GM21576 (cell line): ENCODE results near the gene MTREX.

ENCODE experiments used
- ATAC-seq: cut with Tn5 transposase; IDR thresholded peaks from one replicate; pipeline ENCODE4 v1.9.1; 2021; ENCODE audit warnings: mild to moderate bottlenecking, moderate library complexity; ENCODE audit not compliant: unreplicated experiment

Gene MTREX

GRCh38 chr5:55372130-55372925, 64.5 kb downstream of the MTREX start:
- no peak for ATAC-seq

GRCh38 chr5:55377810-55378209, 70.0 kb downstream of the MTREX start:
- ATAC-seq, result no peak

DNA sequence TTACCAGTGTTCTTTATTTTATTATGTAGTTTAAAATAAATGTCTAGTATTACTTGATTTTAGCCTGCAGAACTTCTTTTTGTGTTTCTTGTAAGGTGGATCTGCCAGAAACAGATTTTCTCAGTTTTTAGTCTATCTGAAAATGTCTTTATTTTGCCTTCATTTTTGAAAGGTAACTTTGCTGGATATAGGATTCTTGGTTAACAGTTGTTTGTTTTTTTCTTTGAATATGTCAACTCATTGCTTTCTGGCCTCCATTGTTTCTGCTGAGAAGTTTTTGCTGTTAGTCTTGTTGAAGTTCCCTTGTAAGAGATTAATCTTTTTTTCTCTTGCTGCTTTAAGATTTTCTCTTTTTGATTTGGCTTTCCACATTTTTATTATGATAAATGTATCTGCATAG, 75.5 kb downstream of the MTREX start:
- ATAC-seq, result no peak

DNA sequence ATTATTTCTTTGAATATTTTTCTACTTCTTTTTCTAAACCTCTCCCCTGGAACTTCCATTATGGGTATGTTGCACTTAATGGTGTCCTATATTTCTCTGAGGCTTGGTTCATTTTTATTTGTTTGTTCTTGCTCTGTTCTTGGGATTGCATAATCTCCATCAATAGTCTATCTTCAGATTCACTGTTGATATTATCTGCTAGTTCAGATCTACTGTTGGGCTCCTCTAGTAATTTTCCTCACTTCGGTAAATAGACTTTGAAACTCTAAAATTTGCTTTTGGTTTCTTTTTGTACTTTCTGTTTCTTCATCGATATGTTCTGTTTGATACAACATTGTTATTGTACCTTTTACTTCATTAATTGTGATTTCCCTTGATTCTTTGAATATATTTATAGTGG, 76.3 kb downstream of the MTREX start:
- ATAC-seq, result no peak

- ATAC-seq, result no peak
These were observed 77.4 kb downstream of the MTREX start for GRCh38 chr5:55385227-55385626.

- ATAC-seq, result no peak
These were observed 78.1 kb downstream of the MTREX start for GRCh38 chr5:55385846-55386245.

DNA sequence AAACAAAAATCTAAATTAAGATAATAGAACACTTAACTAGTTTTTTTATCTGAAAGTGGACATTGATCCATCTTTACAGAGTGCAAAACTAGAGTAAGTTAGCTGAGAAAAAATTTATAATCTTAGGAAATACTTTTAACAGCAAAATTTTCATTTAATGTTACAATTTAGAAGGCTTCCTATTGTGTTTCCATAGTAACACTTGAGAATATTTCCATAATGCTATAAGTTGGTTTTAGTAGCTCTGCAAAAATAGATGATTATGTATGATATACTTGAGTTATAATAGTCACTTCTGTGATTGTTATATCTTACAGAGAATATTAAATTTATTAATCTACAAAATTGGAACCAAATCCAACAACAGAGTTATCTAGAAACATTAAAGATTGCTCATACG, 78.6 kb downstream of the MTREX start:
- ATAC-seq, result no peak

DNA sequence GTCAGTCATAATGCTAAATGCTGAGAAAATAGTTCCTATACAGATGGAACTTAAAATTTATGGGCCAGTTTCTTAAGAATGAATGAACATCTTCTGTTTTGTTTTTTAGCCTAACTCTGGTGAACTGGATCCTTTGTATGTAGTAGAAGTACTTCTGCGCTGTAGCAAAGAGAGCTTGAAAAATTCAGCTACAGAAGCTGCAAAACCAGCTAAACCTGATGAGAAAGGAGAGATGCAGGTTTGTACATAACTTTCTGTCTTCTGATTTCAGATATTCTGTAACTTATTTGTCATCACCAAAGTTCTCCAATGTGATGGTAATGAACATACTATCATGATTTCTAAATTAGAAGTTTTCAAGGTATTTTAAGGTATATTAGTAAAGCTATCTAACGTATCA, 80.1 kb downstream of the MTREX start:
- no peak for ATAC-seq

DNA sequence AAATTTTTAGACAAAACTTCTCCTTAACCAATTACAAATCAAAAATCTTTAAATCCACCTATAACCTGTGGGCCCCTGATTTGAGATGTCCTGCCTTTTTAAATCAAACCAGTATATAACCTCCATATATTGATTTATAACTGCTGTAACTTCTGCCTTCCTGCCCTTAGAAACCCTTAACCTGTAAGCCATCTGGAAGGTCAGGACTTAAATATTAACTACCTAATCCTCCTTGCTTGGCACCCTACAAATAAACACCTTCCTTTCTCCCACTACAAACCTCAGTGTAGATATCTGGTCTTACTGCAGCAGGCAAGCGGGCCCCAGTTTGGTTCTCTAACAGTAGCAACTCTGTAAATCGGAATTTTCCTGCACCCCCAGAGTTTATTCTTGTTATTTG, 83.9 kb downstream of the MTREX start:
- ATAC-seq, result no peak

DNA sequence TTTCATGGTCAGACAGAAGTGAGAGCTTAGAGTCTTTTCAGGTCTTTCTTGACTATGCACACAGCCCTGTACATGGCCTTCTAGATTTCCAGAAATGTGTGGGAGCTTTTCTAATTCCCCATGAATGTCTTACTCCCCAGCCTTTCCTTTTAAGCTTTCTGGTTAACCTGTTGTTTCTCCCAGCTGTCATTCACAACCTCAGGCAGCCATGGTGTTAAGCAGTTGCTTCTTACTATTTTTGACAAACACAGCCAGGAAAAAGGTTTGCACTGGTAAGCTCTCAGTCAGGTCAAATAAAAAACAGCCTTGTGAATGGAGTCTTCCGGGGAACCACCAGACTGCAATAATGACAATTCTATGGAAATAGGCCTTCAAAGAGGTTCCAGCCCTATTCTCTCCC, 84.9 kb downstream of the MTREX start:
- ATAC-seq, result no peak

DNA sequence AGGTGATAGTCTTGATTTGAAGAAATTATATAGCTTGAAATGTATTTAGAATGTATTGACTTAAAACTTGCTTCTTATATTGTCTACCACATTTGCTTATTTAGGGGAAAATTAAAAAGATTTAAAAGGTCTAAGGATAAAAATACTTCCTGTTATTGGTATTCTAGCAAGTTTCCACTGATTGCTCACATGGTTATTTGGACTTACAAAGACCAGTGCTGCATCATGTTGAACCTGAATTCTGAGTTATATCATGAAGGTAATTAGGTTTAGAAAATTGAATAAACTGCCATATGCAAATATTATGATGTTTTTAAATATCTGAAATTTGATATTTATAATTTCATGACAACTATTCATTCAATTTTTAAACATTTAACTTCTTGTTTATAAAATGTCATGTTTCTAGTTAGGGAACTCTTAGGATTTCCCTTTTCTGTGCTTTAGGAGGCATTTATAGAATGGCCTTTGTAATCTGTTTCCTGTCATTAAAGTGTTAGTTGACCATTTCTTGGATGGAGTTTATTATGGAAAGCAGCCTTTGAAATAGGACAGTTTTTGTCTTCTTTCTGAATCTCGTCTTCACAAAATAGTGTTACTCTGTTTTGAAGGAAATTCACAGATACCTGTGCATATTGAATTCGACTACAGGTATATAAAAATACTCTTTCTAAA, 85.8 kb downstream of the MTREX start:
- ATAC-seq, result no peak

- ATAC-seq, result no peak
These were observed 94.4 kb downstream of the MTREX start for GRCh38 chr5:55402199-55402598.

DNA sequence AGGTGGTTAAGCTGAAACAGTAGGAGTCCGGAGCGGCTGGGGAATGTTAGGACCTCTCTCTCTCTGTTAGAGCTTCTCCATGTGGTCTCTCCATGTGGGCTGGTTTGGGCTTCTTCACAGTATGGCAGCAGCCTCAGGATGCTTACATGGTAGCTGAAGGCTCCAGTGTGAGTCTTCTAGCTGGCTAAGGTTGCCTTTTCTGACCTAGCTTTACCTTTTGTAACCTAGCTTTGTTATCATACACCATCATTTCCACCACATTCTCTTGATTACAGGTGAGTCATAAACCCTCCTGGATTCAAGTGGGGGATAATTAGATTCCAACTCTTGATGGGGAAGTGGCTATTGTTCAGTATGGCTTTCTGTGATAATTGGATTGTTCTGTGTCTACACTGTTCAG, 98.5 kb downstream of the MTREX start:
- no peak for ATAC-seq

DNA sequence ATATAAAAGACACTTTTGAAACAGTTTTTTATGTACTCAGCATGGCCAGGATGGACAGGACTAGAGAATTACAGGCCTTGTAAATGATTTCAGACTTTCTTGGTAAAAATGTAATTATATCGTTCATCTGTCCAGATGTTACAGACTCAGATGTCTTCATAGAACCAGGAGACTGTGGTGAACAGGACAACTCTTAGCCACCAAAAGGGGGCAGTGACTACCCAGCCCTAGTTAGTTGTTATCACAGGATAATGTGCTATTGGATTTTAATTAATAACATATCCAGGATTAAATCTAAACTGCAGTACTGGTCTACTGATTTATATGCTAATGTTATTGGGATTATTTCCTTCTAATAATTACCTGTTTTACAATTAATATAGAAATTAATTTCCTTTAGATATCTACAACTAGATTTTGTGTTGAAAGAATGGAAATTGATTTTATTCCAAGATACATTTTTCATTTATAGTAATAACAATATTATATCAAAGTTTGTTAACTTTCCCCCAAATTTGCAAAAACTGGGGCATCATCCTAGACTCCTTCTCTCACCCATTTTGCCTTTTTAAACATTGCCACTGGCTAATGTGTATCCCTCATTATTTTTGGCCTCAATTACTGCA, 99.4 kb downstream of the MTREX start:
- no peak for ATAC-seq

DNA sequence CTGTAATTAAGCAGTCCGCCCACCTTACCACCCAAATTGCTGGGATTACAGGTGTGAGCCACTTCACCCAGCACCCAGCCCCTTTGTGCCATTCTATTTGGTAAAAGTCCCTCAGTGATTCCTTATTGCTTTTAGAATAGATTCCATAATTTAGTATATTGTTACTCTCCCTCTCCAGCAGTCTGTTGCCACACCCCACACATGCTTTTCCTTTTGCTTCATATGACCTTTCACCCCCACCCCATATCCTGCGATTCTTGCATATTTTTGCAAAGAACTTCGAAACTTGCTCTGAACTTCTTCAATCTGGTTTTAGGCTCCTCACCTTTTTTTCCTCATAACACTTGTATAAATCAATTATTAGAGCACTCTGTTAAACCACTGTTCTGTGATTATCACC, 100.2 kb downstream of the MTREX start:
- ATAC-seq, result no peak

- ATAC-seq, result no peak
These were observed 102.0 kb downstream of the MTREX start for GRCh38 chr5:55409775-55410174.

DNA sequence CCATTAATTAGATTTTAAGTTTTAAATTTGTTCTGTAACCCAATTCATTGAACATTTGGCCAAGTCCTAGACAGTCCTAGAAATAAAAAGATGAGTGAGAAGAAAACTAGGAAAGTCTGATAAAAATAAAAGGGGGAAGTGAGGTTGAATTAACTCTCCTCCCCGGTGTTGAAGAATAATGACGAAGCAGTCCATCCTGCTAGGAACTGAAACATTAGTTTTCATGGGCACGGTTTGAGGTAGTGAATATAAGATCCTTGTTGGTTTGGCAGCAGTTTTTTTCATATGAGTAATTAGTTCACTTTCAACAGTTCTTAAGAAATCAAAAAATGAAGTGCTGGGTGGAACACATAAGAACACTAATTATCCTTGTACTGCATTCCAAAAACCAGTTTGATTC, 103.1 kb downstream of the MTREX start:
- ATAC-seq, result no peak

DNA sequence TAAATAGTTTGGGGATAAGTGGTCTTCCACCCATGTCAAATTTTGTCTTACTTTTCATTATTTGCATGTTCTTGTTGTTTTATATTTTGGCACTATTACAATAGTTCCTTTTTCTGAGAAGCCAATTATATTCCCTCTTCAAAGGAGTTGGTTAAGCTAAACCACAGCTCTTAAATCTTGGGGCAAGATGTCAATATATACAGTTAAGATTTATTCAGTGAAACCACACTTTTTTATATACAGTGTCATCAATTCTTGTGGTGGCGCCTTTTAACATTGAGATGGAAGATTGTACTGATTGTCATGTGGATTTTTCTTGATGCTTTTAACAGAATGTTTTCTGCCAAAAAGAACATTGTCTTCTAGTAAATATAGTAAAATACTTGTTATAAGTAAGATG, 104.1 kb downstream of the MTREX start:
- no peak for ATAC-seq

DNA sequence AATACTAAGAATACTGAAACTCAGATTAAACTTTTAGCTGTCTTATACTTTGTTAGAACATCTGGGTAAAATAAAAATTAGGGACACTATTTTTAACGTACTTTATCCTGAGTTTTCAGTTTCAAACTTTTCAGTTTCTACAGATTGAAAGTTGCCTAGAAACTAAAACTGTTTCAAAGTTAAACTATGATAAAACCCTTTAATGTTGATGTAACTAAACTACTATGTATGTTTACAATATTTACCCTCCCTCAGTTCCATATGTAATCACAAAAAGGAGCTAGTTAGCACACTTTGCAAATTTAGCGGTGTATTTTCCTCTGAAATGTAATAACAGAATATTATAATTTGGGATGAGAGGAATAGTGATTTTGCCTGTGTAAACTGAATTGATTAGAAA, 105.9 kb downstream of the MTREX start:
- ATAC-seq, result no peak

GRCh38 chr5:55415071-55415470, 107.3 kb downstream of the MTREX start:
- no peak for ATAC-seq

DNA sequence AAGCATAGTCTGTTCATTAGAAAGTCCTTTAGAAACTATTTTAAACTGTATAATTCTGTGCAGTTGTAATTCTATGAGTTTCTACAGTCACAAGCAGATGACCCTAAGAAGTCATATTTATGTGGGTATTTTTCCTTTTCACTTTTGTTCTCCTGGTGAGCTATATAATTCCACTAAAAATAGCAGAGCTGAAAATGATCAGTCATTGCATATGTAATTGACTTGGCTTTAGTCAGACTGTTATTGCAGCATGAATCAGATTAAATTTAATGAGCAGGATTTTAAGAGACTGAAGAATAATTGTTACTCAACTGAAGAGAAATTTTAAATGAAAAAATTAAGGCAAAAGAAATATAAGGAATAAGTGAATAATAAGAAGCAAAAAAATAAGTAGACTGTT, 108.5 kb downstream of the MTREX start:
- ATAC-seq, result no peak
